HG03045 (cell line): Measurements from ENCODE around the gene TRAPPC12.
"Not testable (repeated sequence)": the region's sequence is repeated elsewhere in the genome, so short reads cannot be mapped to it uniquely, and the experiment has no call there.

ENCODE experiments used
- ATAC-seq: cut with Tn5 transposase; IDR thresholded peaks from one replicate; pipeline ENCODE4 v1.9.1; 2021; ENCODE audit warnings: mild to moderate bottlenecking, moderate library complexity; ENCODE audit not compliant: unreplicated experiment

Gene TRAPPC12

DNA sequence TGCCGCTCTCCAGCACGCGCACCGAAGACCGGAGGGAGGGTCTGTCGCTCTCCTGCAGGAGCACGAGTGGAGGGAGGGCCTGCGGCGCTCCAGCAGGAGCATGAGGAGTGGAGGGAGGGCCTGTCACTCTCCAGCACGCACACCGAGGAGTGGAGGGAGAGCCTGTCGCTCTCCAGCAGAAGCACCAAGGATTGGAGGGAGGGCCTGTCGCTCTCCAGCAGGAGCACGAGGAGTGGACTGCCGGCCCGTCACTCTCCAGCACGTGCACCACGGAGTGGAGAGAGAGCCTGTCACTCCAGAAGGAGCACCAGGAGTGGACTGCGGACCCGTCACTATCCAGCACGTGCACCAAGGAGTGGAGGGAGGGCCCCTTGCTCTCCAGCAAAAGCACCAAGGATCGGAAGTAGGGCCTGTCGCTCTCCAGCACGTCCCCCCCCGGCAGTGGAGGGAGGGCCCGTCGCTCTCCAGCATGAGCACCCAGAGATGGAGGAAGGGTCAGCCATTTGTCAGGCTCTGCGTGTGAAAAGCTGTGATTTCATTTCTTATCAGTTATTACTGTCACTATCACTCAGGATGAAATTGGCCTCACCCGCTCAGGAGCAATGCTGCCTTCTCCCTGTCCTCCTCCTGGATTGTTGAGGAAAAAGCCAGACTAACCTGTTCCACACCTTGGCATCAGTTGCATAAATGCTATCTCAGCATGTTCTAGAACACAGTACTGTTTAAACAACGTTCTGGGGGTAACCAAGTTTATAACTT, 103.9 kb downstream of the TRAPPC12 start:
- no peak for ATAC-seq

DNA sequence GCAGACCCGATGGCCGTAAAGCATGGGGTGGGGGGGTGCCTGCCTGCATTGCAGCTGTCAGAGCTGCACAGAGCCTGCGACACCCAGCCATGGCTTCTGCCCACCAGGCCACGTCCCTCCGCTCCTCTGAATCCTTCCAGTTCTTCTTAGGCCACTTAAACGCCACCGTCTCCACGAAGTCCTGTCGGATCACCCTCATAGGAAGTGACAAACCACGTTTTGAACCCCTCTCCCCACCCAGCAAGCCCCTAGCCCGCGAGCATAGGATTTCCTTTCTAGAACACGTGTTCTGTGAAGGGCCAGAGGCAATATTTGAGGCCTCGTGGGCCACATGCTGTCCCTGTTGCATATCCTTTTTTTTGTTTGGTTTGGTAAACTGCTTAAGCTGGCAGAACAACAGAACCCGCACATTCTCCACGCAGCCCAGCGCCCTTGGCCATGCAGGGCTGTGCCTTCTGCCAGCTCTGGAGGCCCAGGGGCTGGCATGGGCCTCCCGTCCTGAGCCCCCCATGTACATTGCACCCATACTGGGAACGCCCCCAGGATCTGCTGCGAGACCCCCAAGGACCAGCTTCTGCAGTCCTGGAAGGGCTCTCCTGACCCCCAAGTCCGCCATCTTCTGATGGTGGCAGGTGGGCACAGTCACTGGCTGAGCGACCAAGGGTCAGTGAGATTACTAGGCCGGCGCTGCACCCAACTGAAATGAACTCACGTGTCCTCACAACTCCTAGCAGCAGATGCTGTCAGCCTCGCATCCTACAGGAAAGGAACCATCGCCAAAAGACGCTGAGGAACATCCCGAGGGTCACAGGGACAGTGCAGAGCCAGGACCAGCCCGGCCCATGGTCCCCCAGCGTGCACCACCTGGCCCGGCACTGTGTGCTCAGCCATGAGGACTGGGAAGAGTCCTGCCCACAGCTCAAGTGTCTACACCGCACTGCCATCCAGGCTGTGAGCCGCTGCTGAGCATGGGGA, 104.8 kb downstream of the TRAPPC12 start:
- ATAC-seq, result no peak

DNA sequence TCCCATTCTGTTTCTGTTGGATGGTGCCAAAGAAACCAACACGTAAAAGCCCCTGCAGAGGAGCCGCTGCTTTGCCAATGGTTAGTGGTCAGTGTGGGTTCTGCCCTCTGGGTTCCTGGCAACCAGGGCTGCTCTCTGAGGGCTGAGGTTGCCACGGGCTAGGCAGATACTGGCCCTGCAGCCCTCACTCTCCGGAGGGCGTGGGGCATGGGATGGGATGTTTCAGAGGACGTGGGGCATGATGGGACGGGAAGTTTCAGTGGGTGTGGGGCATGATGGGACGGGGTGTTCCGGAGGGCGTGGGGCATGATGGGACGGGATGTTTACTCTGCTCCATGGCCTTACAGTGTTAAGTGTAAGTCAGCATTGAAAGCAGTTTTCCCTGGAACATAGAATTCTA, 105.7 kb downstream of the TRAPPC12 start:
- no peak for ATAC-seq

DNA sequence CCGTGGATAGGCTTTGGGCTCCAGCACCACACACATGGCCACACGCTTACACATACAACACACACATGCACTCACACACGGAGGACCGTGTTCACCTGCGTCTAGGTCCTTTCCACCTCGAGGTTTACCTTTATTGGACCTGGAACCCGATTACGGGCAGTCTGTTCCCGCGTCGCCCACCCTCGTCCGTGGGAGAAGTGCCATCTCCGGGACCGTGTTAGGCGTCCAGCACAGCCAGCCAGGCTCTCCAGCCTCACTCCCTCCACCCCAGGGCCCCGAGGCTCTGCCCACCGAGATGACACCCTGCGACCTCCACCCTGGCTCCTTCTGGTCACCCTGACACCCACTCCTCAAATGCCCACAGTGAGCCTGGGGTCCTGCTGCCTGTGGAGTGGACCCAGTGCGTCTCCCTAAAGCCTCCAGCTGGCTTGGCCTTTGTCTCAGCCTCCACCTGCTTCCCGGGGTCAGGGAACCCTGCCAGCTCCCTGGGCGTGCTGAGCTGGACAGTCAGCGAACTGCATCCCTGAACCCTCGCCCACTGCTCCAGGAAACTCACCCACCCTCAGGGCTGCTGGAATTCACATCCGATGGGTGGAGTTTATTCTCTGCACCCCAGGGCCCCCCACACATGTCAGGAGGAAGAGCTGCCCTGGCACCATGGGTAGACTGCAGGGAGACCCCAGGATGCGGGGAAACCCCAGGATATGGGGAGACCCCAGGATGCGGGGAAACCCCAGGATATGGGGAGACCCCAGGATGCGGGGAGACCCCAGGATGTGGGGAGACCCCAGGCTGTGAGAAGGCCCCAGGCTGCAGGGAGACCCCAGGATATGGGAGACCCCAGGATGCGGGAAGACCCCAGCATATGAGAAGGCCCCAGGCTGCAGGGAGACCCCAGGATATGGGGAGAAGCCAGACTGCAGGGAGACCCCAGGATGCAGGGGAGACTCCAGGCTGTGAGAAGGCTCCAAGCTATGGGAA, 106.8 kb downstream of the TRAPPC12 start:
- ATAC-seq, result no peak

DNA sequence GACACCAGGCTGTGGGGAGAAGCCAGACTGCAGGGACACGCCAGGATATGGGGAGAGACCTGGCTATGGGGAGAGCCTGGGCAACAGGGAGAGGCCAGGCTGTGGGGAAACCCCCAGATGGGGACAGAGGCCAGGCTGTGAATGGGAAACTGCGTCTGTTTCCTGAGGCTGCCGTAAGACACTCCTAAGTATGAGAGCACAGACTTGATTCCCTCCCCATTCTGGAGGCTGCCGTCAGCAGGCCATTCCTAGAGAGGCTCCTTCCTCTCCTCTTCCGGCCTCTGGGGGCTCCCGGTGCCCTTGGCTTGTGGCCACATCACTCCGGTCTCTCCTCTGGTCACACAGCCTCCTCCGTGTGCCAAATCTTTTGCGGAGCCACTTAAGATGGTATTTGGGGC, 107.5 kb downstream of the TRAPPC12 start:
- no peak for ATAC-seq

DNA sequence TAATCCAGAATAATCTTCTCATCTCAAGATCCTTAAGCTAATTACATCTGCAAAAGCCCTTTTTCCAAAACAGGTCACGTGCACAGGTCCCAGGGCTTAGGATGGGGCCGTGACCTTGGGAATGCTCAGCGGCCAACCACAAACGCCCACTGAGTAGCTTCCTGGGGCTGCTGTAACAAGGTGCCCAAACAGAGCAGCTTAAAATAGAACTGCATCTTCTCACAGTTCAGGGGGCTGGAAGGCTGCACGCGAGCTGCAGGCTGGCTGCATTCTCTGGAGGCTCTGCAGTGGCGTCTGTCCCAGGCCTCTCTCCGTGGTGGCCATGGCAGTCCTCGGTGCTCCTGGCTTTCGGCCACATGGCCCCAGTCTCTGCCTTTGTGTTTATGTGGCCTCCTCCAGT, 107.9 kb downstream of the TRAPPC12 start:
- no peak for ATAC-seq

DNA sequence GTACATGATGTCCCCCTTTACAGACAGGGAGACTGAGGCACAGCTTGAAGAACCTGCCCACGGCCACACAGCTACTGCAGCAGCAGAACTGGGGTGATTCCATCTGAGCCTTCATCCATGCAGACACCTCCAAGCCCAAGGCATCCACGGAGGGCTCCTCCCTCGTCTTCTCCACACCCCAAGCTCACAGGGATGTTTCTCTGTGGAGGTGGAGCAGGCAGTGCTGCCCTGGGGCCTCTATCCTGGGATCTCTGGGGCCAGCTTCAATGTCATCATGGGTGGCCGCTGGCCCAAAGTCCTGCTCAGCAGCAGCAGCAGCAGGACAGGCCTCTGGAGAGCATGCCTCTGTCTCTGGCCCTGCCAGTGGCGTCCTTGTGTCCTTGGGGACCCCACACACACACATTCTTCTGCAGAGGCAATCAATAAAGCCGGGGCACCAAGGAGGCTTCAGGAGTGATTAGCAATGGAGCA, 108.6 kb downstream of the TRAPPC12 start:
- ATAC-seq, result no peak

DNA sequence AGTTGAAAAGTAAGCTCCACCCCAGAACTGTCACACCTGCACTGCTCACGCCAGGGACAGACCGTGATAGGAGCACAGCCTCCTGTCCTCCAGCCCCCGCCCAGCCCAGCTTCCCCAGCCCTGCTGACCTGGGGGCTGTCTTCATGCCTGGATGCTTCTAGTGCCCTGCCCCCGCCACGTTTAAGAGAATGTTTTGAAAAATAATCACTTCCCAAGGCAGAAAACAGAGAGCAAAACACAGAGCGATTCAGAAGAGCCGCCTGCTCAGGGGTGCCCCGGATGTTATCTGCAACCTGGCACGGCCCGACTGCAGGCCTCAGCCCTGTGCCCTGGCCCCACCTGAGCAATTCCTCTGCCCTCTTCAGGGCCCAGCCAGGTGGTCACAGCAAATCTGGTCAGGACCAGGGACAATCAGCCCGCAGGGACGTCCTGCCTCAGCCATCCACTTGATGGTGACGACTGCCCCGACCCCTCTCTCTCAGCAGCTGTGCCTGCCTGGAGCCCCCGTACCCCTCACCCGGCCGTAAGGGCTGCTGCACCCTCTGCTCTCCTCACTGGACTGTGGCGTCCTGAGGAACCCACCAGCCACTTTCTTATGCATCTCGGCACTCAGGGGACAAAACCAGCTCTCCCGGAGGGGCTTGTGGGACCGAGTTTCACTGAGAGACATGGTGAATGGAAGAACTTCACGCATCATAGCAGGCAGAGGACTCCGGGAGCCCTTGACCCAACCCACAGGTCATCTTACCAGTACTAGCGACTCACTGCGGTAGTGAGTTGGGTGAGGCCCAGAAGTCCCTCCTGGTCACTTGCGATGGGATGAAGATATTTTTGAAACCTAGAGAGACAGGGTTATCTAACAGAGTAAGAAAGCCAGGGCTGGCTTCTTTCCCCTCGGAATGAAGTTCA, 109.6 kb downstream of the TRAPPC12 start:
- no peak for ATAC-seq

DNA sequence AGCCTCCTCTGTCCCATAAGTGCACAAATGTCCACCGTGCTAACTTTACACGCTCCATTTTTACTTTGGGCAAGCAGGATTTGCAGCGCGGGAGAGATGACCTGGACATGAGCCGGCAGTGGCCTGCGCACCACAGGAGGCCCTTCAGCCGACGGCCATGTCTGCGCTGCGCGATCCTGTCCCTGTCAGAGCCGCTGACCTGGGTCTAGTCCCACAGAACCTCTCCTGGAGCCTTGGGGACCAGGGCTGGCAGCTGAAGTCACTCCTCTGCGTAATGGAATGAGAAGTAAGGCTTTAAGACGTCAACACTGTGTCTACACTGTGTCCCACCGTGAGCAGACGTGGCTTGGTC, 110.2 kb downstream of the TRAPPC12 start:
- no peak for ATAC-seq

DNA sequence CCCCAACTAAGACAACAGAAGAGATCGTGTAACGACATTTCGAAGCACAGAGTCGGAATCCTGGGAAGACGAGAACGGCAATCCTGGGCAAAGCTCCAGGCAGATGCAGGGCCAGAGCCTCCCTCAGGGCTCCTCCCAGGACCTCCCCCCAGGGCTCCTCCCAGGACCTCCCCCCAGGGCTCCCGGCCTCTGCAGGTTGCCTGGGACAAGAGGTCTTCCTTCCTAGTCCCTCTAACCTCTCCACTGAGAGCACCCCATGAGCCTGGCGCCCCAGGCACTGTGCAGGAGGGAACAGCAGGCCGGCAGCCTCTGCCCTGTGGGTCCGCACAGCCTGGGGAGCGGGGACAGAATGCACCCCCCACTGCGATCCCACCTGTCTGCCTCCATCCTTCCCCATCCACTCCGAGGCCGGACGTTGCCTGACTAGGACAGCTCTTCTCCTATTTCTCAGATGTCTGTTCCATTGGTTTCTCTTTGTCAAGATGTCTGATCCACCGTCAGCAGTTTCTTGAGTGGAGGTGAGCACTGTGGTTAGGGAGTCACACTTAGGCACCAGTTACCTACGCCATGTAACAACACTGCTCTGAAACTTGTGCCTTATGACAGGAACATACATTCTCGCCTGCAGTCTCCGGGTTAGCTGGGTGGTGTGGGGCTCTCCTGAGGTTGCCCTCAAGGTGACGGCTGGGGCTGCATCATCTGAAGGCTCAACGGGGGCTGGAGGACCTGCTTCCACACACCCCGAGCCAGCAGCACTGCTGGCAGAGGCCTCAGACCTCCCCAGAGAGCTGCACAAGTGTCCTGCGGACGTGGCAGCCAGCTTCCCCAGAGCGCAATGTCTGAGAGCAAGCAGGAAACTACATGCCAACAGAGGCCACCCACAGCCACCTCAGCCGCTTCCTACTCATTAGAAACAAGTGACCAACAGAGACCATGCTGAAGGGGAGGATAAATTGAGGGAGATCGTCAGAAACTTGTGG, 111.0 kb downstream of the TRAPPC12 start:
- ATAC-seq, result no peak

DNA sequence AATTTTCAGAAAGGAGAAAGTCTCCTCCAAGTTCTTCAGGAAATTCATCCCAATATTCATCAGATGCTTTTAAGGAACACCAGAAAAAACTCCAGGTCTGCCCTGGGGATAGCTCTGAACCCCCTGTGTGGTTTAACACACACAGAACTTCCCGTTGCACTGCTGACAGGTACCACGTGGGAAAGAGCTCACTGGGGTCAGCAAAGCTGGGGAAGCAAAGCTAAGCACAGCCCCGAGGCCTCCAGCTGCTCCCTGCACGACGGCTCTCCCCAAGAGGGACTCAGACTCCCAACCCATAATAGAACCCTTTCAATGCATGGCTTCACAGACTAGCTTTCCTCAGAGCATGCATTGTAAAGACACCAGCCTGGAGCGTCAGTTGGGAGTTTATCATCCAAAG, 111.8 kb downstream of the TRAPPC12 start:
- no peak for ATAC-seq

DNA sequence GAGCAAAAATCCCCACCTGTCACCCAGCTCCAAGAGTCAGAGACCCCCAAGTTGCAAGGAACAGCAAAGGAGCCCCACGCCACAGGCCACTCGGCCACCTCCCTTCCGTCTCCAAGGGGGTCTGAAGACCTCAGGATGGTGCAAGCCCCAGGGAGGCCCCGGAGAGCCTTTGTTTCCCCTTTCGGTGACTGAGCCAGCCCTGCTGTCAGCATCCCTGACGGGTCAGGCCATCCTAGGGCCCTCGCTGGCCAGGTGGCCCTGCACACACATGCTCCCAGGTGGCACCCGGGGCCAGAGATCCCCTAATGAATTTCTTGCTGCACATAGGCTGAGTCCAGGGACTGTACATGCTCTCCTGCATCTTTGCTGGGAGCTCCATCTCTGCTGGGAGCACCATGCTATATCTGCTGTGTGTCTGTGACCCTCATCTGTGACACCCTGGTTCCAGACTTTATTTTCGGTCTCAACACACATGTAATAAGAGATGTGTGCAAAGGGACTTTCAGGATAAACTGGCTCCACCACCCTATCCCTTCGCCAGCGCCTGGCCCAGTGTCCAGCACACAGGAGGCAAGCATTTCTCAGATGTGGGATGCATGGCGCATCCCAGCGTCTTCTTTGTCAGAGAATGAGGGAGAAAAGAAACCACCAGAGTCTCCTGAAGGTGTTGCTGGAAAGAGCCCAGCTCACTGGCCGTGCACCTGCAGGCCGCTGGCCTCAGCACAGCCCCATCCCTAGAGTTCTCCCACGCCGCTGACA, 112.4 kb downstream of the TRAPPC12 start:
- no peak for ATAC-seq

DNA sequence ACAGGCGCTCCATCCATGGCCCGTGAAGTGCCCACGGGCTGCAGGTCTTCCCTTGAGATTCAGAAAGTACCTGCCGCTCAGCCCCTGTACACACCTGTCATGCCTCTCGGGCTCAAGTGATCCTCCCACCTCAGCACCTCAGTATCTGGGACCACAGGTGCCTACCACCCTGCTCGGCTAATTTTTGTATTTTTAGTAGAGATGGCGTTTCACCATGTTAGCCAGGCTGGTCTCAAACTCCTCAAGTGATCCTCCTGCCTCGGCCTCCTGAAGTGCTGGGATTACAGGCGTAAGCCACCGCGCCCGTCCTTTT, 112.9 kb downstream of the TRAPPC12 start:
- not testable (repeated sequence) for ATAC-seq

DNA sequence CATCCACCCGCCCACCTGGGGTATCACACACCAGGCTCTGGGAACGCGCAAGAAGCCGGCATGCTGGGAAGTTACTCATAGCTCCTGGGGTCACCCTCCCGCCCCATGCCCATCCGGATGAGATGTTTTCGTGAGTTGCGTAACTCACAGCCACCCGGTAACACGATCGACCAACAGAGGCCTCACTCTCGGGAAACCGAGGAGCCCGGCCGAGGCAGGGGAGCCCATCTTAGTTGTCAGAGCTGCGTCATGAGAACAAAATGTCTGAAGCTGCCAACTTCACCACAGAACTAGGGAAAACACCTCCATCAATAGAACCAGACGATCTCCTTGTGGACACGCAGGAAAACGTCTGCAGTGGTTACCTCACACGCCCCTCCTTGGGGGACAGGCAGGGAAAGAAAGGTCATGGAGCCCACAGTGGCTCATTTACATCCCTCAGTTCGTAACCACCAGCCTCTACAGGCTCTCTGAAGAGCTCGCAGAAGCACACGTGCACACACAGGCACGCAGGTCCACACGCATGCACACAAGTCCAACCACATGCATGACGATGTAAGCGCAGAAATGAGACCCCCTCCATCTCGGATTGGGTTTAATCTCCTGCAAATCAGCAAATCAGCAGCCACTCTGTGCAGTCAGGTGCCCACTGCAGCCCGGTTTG, 113.6 kb downstream of the TRAPPC12 start:
- no peak for ATAC-seq

DNA sequence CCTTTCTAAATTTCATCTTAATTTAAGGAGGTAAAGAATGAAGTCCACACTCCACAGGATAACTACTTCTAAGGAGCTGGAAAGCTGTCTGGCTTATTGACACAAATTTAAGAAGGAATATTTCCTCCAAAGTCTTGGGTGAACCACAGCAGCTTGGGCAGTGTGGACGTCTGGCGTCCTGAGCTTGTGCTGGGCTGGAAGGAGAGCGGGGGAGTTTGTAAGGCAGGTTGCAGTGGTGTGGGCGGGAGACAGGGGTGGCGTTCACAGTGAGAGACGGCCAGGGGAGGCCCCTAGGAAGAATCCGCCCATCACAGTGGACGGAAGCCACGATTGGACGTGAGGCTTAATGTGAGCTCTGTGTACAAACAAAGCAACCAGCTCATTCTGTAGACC, 114.1 kb downstream of the TRAPPC12 start:
- ATAC-seq, result no peak

DNA sequence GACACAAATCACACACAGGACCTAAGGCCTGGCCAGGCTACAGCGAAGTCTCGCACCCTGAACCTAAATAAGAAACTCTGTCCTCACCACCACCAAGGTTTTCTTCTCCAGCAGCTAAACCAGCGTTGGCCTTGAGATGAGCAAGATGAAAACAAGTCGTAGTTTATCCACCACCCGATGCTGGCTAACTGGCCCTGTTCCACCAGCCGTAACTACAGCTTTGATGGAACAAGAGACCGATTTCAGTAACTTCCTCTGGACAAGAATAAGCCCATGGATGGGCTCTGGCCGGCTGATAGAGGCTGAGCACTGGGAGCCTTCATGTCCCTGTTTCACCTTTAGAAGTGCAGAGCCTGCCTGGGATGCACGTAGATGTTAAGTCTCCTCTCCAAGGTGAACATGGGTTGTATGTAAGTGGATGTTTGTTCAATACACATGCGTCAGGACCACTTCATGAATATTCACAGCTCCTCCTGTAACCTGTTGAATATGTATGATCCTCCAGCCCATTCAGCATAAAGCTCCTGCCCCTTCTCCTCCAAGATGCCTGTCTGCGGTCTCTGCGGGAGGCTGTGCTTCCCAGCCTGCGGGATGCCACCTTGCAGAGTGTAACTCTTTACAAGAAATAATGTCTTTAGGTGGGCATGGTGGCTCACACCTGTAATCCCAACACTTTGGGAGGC, 115.6 kb downstream of the TRAPPC12 start:
- ATAC-seq, result no peak

DNA sequence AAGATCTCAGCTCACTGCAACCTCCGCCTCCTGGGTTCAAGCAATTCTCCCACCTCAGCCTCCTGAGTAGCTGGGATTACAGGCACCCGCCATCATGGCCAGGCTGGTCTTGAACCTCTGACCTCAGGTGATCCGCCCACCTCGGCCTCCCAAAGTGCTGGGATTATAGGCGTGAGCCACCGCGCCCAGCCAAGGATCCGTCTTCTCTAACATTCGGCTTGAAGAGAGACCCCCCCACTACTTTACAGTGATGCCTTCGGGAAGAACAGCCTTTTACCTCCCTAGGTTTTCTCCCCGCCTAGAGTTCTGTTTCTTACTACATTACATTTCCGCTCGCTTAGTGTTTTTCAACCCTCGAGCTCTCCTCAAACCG, 117.2 kb downstream of the TRAPPC12 start:
- not testable (repeated sequence) for ATAC-seq
